Liver (tissue), 2 donors: ENCODE results near the gene NR6A1.

ENCODE experiments used
- CTCF ChIP-seq: fragments of 150-350 bp; IDR thresholded peaks from 2 replicates; pipeline ENCODE4 v1.5.1; 2017; ENCODE audit warnings: improper control_type of control experiment, low read depth, low read length; ENCODE audit not compliant: missing input control
- FOXA1 ChIP-seq: IDR thresholded peaks from 2 replicates; pipeline ENCODE4 v1.6.1; 2016; ENCODE audit warnings: antibody characterized with exemption
- donor health status: healthy.

GRCh38 chr9:124662561-124662960 is 108.5 kb downstream of the NR6A1 start:
- TF ChIP-seq CTCF (no peak), FOXA1 (no peak)
